Measurements from ENCODE around the gene HSD11B2.
A peak's percentile ranks its signal among the peaks of the same experiment; 100 is the strongest.

The HSD11B2 gene

GRCh38 chr16:67474551-67475455 lies 43.9 kb downstream of the HSD11B2 start:
- DNase-seq (ENCODE audit: low read depth in 1 of 2, low spot score in 1 of 2): no peak
- no peak for TF ChIP-seq JUND (IDR thresholded peaks at IDR 0.05; ENCODE audit: low read depth)
- in situ Hi-C loops (cut with HindIII; ENCODE audit: low pct_unique_long_range_greater_than_20kb, low sequenced_read_pairs): no loop called here

DNA sequence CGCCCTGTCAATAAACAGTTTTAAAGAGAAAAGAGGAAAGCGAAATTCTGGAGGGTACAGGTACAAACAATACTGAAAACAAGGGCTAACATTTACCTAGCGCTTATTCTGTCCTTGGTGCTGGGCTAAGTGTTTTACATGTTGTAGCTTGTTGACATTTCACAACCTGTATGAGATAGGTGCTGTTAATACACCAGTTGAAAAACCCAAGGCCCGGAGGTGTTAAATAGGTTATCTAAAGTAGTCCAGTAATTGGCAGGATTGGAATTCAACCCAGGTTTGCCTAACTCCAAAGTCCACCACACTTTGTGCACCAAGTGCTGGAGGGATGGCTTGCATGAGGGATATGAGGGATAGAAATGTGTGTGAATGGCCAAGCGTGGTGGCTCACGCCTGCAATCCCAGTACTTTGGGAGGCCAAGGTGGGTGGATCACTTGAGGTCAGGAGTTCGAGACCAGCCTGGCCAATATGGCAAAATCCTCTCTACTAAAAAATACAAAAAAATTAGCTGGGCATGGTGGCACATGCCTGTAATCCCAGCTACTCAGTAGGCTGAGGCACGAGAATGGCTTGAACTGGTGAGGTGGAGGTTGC lies 47.1 kb downstream of the HSD11B2 start:
- TF ChIP-seq JUND (IDR thresholded peaks at IDR 0.05; ENCODE audit: low read depth): no peak
- in situ Hi-C loops (cut with HindIII; ENCODE audit: low pct_unique_long_range_greater_than_20kb, low sequenced_read_pairs): no loop called here
- DNase-seq (ENCODE audit: low read depth in 1 of 2, low spot score in 1 of 2): no peak

GRCh38 chr16:67480833-67481560 lies 50.1 kb downstream of the HSD11B2 start, which contains the start of gene ATP6V0D1:
Gene ATP6V0D1 (minus strand): TSS chr16:67481157. CDS start chr16:67481086, 71 bp downstream.
- TF ChIP-seq JUND (IDR thresholded peaks at IDR 0.05; ENCODE audit: low read depth): no peak
- peak; percentile 91 to 98 for DNase-seq (ENCODE audit: low read depth in 1 of 2, low spot score in 1 of 2)
- in situ Hi-C loops (cut with HindIII; ENCODE audit: low pct_unique_long_range_greater_than_20kb, low sequenced_read_pairs): no loop called here

DNA sequence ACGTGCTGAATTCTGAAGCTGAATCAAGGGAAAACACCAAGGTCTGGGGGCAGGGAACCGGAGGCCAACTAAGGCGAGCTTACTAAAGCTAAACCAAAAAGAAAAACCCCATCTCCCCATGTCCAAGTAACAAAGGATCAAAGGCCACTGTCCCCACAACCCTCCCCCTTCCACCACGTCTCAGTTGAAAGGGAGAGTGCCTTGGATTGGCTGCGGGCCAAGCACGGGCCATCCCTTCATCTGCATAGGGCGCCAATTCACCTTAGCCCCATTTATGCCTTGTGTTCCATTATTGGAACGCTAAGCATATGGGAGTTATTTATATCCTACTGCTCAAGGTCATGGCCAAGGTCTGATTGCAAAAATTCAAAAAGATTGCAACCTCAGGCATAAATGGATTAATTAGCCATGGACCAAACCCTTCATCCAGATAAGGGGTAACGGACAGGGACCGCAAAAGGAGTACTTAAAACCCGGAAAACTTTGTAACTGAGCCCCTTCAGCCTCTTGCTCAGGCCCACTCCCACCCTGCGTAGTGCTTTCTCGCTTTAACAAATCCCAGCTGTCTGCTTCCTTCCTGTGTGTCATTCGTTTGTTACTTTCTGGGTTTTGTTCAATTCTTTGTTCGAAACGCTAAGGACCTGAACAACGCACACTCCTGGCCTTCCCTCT lies 50.8 kb downstream of the HSD11B2 start:
- TF ChIP-seq JUND (IDR thresholded peaks at IDR 0.05; ENCODE audit: low read depth): no peak

DNA sequence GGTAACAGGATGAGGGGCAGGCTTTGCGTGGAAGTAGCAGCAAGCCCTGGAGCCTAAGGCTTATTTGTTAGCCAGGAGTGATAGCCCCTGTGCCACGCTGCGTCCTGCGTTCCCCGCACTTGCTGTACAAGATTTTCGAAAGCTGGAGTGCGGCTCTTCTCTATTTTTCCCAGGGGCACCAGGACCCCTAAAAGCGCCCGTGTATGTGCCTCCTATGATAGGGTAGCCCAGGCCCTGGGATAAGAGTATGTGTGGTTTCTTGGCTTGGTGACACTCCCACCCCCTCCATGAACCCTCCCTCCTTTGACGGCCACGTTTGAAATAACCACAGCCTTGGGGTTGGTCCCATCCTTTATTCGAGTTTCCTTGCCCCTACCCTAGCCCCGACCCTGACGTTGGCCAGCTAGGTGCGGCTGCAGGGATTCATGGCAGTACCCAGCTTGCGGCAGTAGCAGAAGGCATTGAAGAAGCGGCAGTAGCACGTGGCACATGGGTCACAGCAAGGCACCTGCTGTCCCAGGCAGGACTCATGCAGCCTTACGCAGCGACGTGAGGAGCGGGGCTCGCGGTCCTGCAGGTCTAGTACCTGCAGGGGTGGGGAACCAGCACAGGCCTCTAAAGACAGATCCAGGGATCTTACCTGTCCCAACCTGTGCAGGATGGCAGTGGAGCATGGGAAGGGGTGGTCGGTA lies 51.5 kb downstream of the HSD11B2 start:
- no peak for DNase-seq (ENCODE audit: low read depth in 1 of 2, low spot score in 1 of 2)
- no peak for TF ChIP-seq JUND (IDR thresholded peaks at IDR 0.05; ENCODE audit: low read depth)
- in situ Hi-C loops (cut with HindIII; ENCODE audit: low pct_unique_long_range_greater_than_20kb, low sequenced_read_pairs): no loop called here

More for the DNA sequence above, 50.8 kb downstream of the HSD11B2 start:
- in situ Hi-C loops (cut with HindIII; ENCODE audit: low pct_unique_long_range_greater_than_20kb, low sequenced_read_pairs): no loop called here
- DNase-seq (ENCODE audit: low read depth in 1 of 2, low spot score in 1 of 2): no peak

DNA sequence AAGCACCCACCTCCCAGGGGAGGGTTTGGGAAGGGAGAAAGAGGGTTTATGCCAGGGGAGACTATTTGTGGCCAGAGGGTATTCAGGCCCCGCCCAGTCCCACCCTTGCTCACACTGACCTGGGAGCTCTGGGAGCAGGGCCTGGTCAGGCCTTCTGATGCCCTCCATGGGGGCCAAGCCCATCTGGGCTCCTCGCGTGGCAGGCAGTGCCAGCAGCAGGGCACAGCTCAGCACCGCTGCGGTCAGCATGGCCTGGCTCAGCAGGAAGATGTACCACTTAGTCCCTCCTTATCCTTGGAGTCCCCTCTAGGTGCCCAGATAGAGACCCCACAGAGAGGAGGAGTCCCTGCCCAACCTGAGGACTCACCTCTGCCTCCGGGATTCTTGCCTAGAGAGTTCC lies 52.2 kb downstream of the HSD11B2 start, which contains the start of gene AGRP:
Gene AGRP (minus strand): TSS at position 398 of the 400 bp plus-strand sequence. CDS start 149 bp downstream, at position 249.
- no peak for DNase-seq (ENCODE audit: low read depth in 1 of 2, low spot score in 1 of 2)
- in situ Hi-C loops (cut with HindIII; ENCODE audit: low pct_unique_long_range_greater_than_20kb, low sequenced_read_pairs): no loop called here
- TF ChIP-seq JUND (IDR thresholded peaks at IDR 0.05; ENCODE audit: low read depth): no peak

- no peak for DNase-seq (ENCODE audit: low read depth in 1 of 2, low spot score in 1 of 2)
- no peak for TF ChIP-seq JUND (IDR thresholded peaks at IDR 0.05; ENCODE audit: low read depth)
- in situ Hi-C loops (cut with HindIII; ENCODE audit: low pct_unique_long_range_greater_than_20kb, low sequenced_read_pairs): no loop called here
Observed at GRCh38 chr16:67483731-67484525, 53.0 kb downstream of the HSD11B2 start.

DNA sequence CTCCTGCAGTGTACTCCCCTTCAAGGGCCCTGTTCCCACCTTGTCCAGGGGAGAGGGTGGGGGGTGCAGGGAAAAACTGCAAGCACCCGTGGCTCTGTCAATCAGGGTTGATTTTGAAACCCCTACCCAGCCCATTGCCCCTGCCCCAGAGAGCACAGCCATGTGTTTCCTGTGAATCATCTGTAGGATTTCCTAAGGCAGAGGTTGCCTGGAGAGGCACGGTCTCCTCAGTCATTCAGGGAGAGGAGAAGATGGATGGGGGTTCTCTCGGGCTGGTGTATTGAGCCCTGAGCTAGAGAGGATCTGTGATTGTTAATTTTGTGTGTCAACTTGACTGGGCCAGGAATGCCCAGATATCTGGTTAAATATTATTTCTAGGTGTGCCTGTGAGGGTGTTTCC lies 55.9 kb downstream of the HSD11B2 start:
- DNase-seq (ENCODE audit: low read depth in 1 of 2, low spot score in 1 of 2): no peak
- TF ChIP-seq JUND (IDR thresholded peaks at IDR 0.05; ENCODE audit: low read depth): no peak
- in situ Hi-C loops (cut with HindIII; ENCODE audit: low pct_unique_long_range_greater_than_20kb, low sequenced_read_pairs): no loop called here

All from T47D (cell line).